PFSK-1 (cell line): ENCODE results near the gene ZNF683.

ENCODE experiments used
- POLR2AphosphoS5 ChIP-seq: IDR thresholded peaks from 2 replicates; pipeline ENCODE4 v1.6.1; 2012; ENCODE audit warnings: low read depth, mild to moderate bottlenecking, control low read depth, low read length, moderate library complexity
- SIN3A ChIP-seq: IDR thresholded peaks from 2 replicates; pipeline ENCODE4 v1.6.1; 2012; ENCODE audit warnings: mild to moderate bottlenecking, low read length, moderate library complexity, borderline replicate concordance; ENCODE audit not compliant: insufficient read depth
- TAF1 ChIP-seq: IDR thresholded peaks from 2 replicates; pipeline ENCODE4 v1.6.1; 2012; ENCODE audit warnings: low read length, control low read depth, borderline replicate concordance; ENCODE audit not compliant: insufficient read depth
- TF ChIP-seq, protein P1 (sequence below), 2 experiments: IDR thresholded peaks; 2 replicates each; pipeline versions ENCODE4 v1.6.1 to v1.8.0; 2011 to 2012; ENCODE audit warnings: low read depth in 2 of 2, low read length in 2 of 2, control low read depth in 1 of 2, inconsistent platforms in 1 of 2, mild to moderate bottlenecking in 1 of 2, moderate library complexity in 1 of 2; ENCODE audit not compliant: insufficient read depth in 1 of 2

- TF ChIP-seq POLR2AphosphoS5 (no peak), SIN3A (no peak), TAF1 (no peak)
- TF ChIP-seq, protein P1, sequence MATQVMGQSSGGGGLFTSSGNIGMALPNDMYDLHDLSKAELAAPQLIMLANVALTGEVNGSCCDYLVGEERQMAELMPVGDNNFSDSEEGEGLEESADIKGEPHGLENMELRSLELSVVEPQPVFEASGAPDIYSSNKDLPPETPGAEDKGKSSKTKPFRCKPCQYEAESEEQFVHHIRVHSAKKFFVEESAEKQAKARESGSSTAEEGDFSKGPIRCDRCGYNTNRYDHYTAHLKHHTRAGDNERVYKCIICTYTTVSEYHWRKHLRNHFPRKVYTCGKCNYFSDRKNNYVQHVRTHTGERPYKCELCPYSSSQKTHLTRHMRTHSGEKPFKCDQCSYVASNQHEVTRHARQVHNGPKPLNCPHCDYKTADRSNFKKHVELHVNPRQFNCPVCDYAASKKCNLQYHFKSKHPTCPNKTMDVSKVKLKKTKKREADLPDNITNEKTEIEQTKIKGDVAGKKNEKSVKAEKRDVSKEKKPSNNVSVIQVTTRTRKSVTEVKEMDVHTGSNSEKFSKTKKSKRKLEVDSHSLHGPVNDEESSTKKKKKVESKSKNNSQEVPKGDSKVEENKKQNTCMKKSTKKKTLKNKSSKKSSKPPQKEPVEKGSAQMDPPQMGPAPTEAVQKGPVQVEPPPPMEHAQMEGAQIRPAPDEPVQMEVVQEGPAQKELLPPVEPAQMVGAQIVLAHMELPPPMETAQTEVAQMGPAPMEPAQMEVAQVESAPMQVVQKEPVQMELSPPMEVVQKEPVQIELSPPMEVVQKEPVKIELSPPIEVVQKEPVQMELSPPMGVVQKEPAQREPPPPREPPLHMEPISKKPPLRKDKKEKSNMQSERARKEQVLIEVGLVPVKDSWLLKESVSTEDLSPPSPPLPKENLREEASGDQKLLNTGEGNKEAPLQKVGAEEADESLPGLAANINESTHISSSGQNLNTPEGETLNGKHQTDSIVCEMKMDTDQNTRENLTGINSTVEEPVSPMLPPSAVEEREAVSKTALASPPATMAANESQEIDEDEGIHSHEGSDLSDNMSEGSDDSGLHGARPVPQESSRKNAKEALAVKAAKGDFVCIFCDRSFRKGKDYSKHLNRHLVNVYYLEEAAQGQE (IDR thresholded peaks at IDR 0.05; ENCODE audit: insufficient read depth in 1 of 2, low read depth in 2 of 2, low read length in 2 of 2), result no peak
Measured at GRCh38 chr1:26337625-26338024, 34.9 kb downstream of the ZNF683 start.
